SH-SY5Y (cell line): ENCODE measurements around the gene ANKLE1.

Experiments
- GATA2 ChIP-seq: IDR thresholded peaks from 2 replicates; pipeline ENCODE4 v1.6.1; 2011; ENCODE audit warnings: mild to moderate bottlenecking, low read depth, low read length
- GATA3 ChIP-seq: IDR thresholded peaks from 2 replicates; pipeline ENCODE4 v1.6.1; 2011; ENCODE audit warnings: low read depth, mild to moderate bottlenecking, low read length, moderate library complexity

DNA sequence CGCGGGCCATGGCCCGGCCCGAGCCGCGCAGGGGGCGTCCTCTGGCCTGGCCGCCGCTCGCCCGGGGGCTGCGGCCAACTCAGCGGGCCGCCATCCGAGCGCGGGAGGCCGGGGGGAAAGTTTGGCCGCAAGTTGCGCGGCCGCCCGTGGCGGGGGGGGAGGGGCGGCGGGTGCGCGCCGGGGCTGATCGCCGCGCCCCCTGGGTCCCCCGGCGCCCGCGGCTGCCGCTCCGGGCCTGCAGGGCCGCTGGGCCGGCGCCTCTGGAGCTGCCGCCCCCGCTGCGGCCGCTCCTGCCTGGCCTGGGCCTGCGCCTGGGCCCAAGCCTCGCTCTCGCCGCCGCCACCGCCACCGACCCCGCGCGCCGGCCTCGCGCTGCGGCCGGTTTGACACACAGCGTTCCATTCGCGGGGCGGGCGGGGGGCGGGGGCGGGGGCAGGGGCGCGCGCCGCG lies 36.1 kb upstream of the ANKLE1 start, which contains the start of gene NR2F6:
- TF ChIP-seq GATA2 (no peak), GATA3 (no peak)
